Fibroblast of villous mesenchyme (primary cell): ENCODE measurements around the gene MPI. TPM values are rescaled to one million over a fixed set of nuclear protein-coding genes. Genes with fewer than 3 reads are reported as not detected.

Source experiments
- DNase-seq: peaks from one replicate; pipeline ENCODE4 v3.0.0-alpha.2; 2010; ENCODE audit warnings: low read depth
- H3K4me3 ChIP-seq: 2 replicates; pipeline ENCODE4 v1.5.1; 2011; ENCODE audit warnings: low read depth, mild to moderate bottlenecking, low read length
- CTCF ChIP-seq: IDR thresholded peaks from 2 replicates; pipeline ENCODE4 v1.5.1; 2012; ENCODE audit warnings: low read depth, mild to moderate bottlenecking, low read length; ENCODE audit not compliant: insufficient read depth
- total RNA-seq: library from RNA; depleted of rRNA; stranded (reverse); fragments of >200 nt; gene quantifications from 2 replicates; pipeline ENCODE4 v1.2.3, GENCODE V29; 2012

The MPI gene, protein sequence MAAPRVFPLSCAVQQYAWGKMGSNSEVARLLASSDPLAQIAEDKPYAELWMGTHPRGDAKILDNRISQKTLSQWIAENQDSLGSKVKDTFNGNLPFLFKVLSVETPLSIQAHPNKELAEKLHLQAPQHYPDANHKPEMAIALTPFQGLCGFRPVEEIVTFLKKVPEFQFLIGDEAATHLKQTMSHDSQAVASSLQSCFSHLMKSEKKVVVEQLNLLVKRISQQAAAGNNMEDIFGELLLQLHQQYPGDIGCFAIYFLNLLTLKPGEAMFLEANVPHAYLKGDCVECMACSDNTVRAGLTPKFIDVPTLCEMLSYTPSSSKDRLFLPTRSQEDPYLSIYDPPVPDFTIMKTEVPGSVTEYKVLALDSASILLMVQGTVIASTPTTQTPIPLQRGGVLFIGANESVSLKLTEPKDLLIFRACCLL
- total RNA-seq = 38.0 and 41.5 TPM in 2 replicates

DNA sequence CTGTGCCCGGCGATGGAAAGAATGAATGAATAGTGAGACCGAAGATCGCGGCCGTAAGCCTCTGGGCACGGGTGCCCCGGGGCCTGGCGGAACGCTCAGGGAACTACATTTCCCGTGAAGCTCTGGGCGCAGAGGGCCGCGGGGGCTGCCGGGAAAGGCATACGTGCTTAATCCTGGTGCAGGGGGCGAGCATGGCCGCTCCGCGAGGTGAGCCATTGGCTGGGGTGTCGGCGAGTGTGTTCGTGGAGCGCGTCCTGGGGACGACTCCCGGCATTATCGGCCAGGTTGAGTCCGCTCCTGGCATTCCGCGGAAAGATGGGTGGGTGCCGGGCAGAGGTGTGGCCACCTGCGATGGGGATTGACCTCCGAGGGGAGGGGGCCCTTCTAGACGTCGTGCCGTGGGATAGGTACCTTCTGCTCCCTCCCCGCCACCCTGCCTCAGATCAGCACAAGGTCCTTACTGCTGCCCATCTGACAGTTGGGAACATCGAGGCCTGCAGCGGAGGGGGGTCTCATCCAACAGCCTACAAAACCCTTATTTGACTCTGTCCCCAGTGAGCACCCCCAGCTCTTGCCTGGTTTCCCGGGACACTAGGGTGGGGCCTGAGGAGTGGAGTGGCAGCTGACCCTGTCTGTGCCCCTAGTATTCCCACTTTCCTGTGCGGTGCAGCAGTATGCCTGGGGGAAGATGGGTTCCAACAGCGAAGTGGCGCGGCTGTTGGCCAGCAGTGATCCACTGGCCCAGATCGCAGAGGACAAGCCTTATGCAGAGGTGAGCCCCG is at the start of gene MPI:
TSS of gene MPI (plus strand) at position 160 of the 782 bp plus-strand sequence. CDS start at position 192, 32 bp downstream.
- no peak for TF ChIP-seq CTCF
- peak within 1 kb of the TSS; percentile 96 for H3K4me3 ChIP-seq
- peak; percentile 74 for DNase-seq

DNA sequence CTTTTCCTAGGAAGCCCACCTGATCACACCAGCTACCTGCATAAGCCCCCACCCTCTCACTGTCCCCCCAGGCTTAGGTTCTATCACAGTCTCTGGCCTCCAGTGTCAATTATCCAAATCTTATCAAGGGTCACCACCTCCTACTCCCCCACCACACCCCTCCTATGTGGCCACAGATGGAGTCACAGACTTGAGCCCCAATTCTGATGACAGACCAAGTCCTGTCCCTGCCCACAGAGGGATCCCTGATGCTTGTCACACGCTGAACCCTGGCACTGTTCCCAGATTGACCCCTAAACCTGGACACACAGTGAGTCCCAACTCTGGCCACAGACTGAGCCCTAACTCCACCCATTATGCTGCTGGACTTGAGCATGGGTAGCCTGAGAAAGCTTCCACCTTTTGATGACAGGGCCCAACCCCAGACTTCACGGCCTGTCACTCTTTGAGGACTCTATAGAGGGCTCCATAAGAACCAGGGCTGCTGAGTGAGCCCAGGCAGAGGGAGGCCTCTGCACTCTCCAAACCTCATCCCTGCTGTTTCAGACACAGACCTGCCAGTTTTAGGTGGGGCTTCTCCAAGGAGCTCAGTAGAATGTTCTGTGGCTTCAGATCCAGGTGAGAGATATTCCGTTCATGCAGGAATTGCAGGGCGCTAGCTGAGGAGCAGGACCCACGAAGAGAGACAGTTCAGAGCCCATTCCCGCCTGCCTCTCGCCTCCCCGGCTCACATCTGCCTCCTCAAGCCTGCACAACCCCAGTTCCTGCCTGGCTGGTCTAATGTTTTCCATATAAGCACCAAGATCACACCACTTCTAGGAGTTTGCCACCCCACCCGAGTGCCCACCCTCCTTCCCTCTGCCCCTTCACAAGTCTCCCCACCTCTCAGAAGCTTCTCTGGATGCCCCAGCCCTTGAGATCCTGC is 48.7 kb upstream of the MPI start:
- DNase-seq = no peak
- no peak for TF ChIP-seq CTCF
- no peak overlapping the region for H3K4me3 ChIP-seq

GRCh38 chr15:74841891-74842373 is 47.9 kb upstream of the MPI start:
- TF ChIP-seq CTCF = no peak
- H3K4me3 ChIP-seq = peak overlapping the region; percentile 86

GRCh38 chr15:74842581-74843444 is 47.0 kb upstream of the MPI start, which contains the start of gene ULK3:
ULK3 (minus strand) TSS chr15:74843156; CDS start chr15:74843105, 51 bp downstream.
- TF ChIP-seq CTCF = peak; percentile 50
- peak within 1 kb of the TSS; percentile 86 for H3K4me3 ChIP-seq
- peak; percentile 92 for DNase-seq

More at GRCh38 chr15:74841891-74842373, 47.9 kb upstream of the MPI start:
- no peak for DNase-seq

DNA sequence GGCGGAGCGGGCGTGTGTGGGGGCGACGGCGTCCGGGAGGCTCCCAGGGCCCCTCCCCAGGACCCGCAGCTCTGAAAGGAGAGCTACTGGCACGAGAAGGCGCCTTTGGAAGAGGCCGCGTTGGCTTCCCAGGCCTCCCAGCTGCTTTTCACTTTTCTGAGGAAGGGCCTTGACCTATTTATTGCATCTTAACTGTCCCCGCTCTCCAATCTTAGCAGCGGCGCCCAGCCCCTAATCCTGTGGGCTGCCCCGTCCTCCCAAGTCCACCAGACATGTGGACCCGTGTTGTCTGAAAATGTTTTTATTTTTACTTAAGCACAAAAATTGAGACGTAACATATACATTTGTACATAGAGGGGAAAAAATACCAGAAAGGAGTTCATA is 46.4 kb upstream of the MPI start:
- peak overlapping the region; percentile 54 for H3K4me3 ChIP-seq
- TF ChIP-seq CTCF = no peak
- no peak for DNase-seq
